H9 (cell line): ENCODE measurements around the gene ADAM19. TPM values are rescaled to one million over a fixed set of nuclear protein-coding genes. Genes with fewer than 3 reads are reported as not detected.

ENCODE experiments used
- DNase-seq: peaks from one replicate; pipeline ENCODE4 v3.0.0-alpha.2; 2017
- H2AFZ ChIP-seq: one replicate; pipeline ENCODE4 v1.6.1; 2013; ENCODE audit warnings: mild to moderate bottlenecking, low read length, control low read depth, moderate library complexity
- H2AK5ac ChIP-seq: 2 replicates; pipeline ENCODE4 v1.6.1; 2013; ENCODE audit warnings: low read length, control low read depth, mixed read lengths; ENCODE audit not compliant: insufficient read length
- H2BK120ac ChIP-seq: one replicate; pipeline ENCODE4 v1.6.1; 2013; ENCODE audit warnings: low read depth, mild to moderate bottlenecking, low read length, control low read depth, inconsistent platforms; ENCODE audit not compliant: poor library complexity, severe bottlenecking
- H2BK12ac ChIP-seq: 2 replicates; pipeline ENCODE4 v1.6.1; 2013; ENCODE audit warnings: low read length, control low read depth, mixed read lengths, low read depth; ENCODE audit not compliant: insufficient read length
- H2BK15ac ChIP-seq: 2 replicates; pipeline ENCODE4 v1.6.1; 2013; ENCODE audit warnings: low read depth, low read length, control low read depth
- H2BK20ac ChIP-seq: one replicate; pipeline ENCODE4 v1.6.1; 2013; ENCODE audit warnings: low read depth, mild to moderate bottlenecking, low read length, control low read depth, inconsistent platforms; ENCODE audit not compliant: poor library complexity, severe bottlenecking
- H2BK5ac ChIP-seq: 2 replicates; pipeline ENCODE4 v1.6.1; 2013; ENCODE audit warnings: low read length, control low read depth, mixed read lengths; ENCODE audit not compliant: insufficient read length
- H3K14ac ChIP-seq: 2 replicates; pipeline ENCODE4 v1.6.1; 2013; ENCODE audit warnings: low read length, control low read depth; ENCODE audit not compliant: insufficient read depth
- H3K18ac ChIP-seq: 2 replicates; pipeline ENCODE4 v1.6.1; 2013; ENCODE audit warnings: low read depth, mild to moderate bottlenecking, mixed read lengths, low read length, control low read depth; ENCODE audit not compliant: insufficient read length
- H3K23ac ChIP-seq: 2 replicates; pipeline ENCODE4 v1.6.1; 2013; ENCODE audit warnings: low read length, control low read depth, mixed read lengths, low read depth; ENCODE audit not compliant: insufficient read length
- H3K23me2 ChIP-seq: 2 replicates; pipeline ENCODE4 v1.6.1; 2013; ENCODE audit warnings: low read depth, mild to moderate bottlenecking, mixed read lengths, low read length, control low read depth; ENCODE audit not compliant: insufficient read length, poor library complexity, severe bottlenecking
- H3K27ac ChIP-seq: 2 replicates; pipeline ENCODE4 v1.5.1; 2013; ENCODE audit warnings: low read length, control low read depth, mixed read lengths, low read depth; ENCODE audit not compliant: insufficient read length
- H3K27me3 ChIP-seq: 2 replicates; pipeline ENCODE4 v1.6.1; 2013; ENCODE audit warnings: low read length, control low read depth, inconsistent platforms; ENCODE audit not compliant: insufficient read depth
- H3K4ac ChIP-seq: 2 replicates; pipeline ENCODE4 v1.6.1; 2013; ENCODE audit warnings: low read depth, mild to moderate bottlenecking, control low read depth, inconsistent platforms, low read length, moderate library complexity
- H3K4me1 ChIP-seq: 2 replicates; pipeline ENCODE4 v1.6.1; 2013; ENCODE audit warnings: low read length, control low read depth, inconsistent platforms; ENCODE audit not compliant: insufficient read depth
- H3K4me2 ChIP-seq: 2 replicates; pipeline ENCODE4 v1.6.1; 2013; ENCODE audit warnings: low read length, control low read depth, mixed read lengths; ENCODE audit not compliant: insufficient read length, insufficient read depth
- H3K56ac ChIP-seq: 2 replicates; pipeline ENCODE4 v1.6.1; 2013; ENCODE audit warnings: low read depth, mild to moderate bottlenecking, mixed read lengths, low read length, control low read depth; ENCODE audit not compliant: insufficient read length
- H3K79me1 ChIP-seq: 2 replicates; pipeline ENCODE4 v1.6.1; 2013; ENCODE audit warnings: low read depth, mild to moderate bottlenecking, moderate library complexity, low read length, control low read depth, inconsistent platforms; ENCODE audit not compliant: insufficient read depth, poor library complexity, severe bottlenecking
- H3K79me2 ChIP-seq: 2 replicates; pipeline ENCODE4 v1.6.1; 2013; ENCODE audit warnings: low read length, control low read depth, inconsistent platforms; ENCODE audit not compliant: insufficient read depth
- H3K9ac ChIP-seq: 2 replicates; pipeline ENCODE4 v1.6.1; 2013; ENCODE audit warnings: low read length, control low read depth, mixed read lengths; ENCODE audit not compliant: insufficient read length; ENCODE audit errors: extremely low read depth
- H3K9me3 ChIP-seq: one replicate; pipeline ENCODE4 v1.6.1; 2013; ENCODE audit warnings: low read depth, low read length, inconsistent platforms; ENCODE audit not compliant: control insufficient read depth
- H3T11ph ChIP-seq: one replicate; pipeline ENCODE4 v1.6.1; 2013; ENCODE audit warnings: mild to moderate bottlenecking, low read length, control low read depth, inconsistent platforms
- H4K20me1 ChIP-seq: one replicate; pipeline ENCODE4 v1.6.1; 2013; ENCODE audit not compliant: control insufficient read depth, insufficient read length, insufficient read depth
- H4K5ac ChIP-seq: 2 replicates; pipeline ENCODE4 v1.6.1; 2013; ENCODE audit warnings: low read depth, mild to moderate bottlenecking, mixed read lengths, low read length, control low read depth; ENCODE audit not compliant: insufficient read length
- H4K8ac ChIP-seq: replicated peaks from 2 replicates; pipeline ENCODE4 v1.6.1; 2013; ENCODE audit warnings: low read length, control low read depth, mixed read lengths, low read depth; ENCODE audit not compliant: insufficient read length
- H4K91ac ChIP-seq: 2 replicates; pipeline ENCODE4 v1.6.1; 2013; ENCODE audit warnings: low read depth, mild to moderate bottlenecking, moderate library complexity, mixed read lengths, low read length, control low read depth; ENCODE audit not compliant: insufficient read length
- H3K27ac Mint-ChIP-seq, 3 experiments: 2 replicates in 2 of 3; 3 replicates in 1 of 3; pipeline ENCODE4 v1.8.0; 2020 to 2021; ENCODE audit warnings: mixed read lengths in 3 of 3, mild to moderate bottlenecking in 1 of 3, moderate library complexity in 1 of 3
- H3K27me3 Mint-ChIP-seq: 2 replicates; pipeline ENCODE4 v1.8.0; 2021; ENCODE audit warnings: low read depth, mild to moderate bottlenecking, moderate library complexity, mixed read lengths
- H3K36me3 Mint-ChIP-seq, 3 experiments: 2 replicates in 2 of 3; 3 replicates in 1 of 3; pipeline ENCODE4 v1.8.0; 2020 to 2021; ENCODE audit warnings: low read depth in 3 of 3, mixed read lengths in 3 of 3; ENCODE audit not compliant: insufficient read depth in 1 of 3
- H3K4me1 Mint-ChIP-seq, 2 experiments: 2 replicates each; pipeline ENCODE4 v1.8.0; 2020; ENCODE audit warnings: mixed read lengths in 2 of 2
- H3K4me3 Mint-ChIP-seq, 2 experiments: 2 replicates in 1 of 2; 3 replicates in 1 of 2; pipeline ENCODE4 v1.8.0; 2020 to 2021; ENCODE audit warnings: mild to moderate bottlenecking in 2 of 2, mixed read lengths in 2 of 2, moderate library complexity in 1 of 2
- H3K9me3 Mint-ChIP-seq, 2 experiments: 2 replicates in 1 of 2; 3 replicates in 1 of 2; pipeline ENCODE4 v1.8.0; 2020; ENCODE audit warnings: mild to moderate bottlenecking in 2 of 2, mixed read lengths in 2 of 2, moderate library complexity in 1 of 2
- WGBS: extraction: QIAGEN DNeasy Blood & Tissue Kit; methylation state at CpG from one replicate; pipeline ENCODE4 v1.1.7; 2013; ENCODE audit warnings: missing lambda C conversion rate, low lambda C conversion rate, mixed read lengths; ENCODE audit not compliant: insufficient read length; ENCODE audit errors: extremely low coverage; 5-methylcytosine and 5-hydroxymethylcytosine counted together
- total RNA-seq: library from RNA; stranded (reverse); gene quantifications from 2 replicates; pipeline ENCODE4 v1.2.1, GENCODE V29; 2021
- TF ChIP-seq, protein P1 (sequence below): fragments of 200-600 bp; sonication (generic); conservative IDR thresholded peaks from 3 replicates; pipeline ENCODE4 v1.8.0; 2021; ENCODE audit warnings: antibody characterized with exemption, mild to moderate bottlenecking

ADAM19 gene
- total RNA-seq, 1 experiment from 2014 or later = 9.9 TPM

- H3K9me3 ChIP-seq = no peaks in the 10 kb centered on the region
- H3K27me3 ChIP-seq = no peaks in the 10 kb centered on the region
- no peak overlapping the region for H4K91ac ChIP-seq
- H3K4ac ChIP-seq = no peak overlapping the region
- no peak overlapping the region for H2BK20ac ChIP-seq
- no peaks in the 10 kb centered on the region for H3K79me2 ChIP-seq
- H3K79me1 ChIP-seq = no peaks in the 10 kb centered on the region
- no CpG with 5 or more reads among the region's 2 CpGs for WGBS
- no peaks in the 10 kb centered on the region for H3K23me2 ChIP-seq
- no peaks in the 10 kb centered on the region for H4K20me1 ChIP-seq
- no peaks in the 10 kb centered on the region for H3K27me3 Mint-ChIP-seq
- H3K9me3 Mint-ChIP-seq = peaks cover 3% of the 10 kb centered on the region in 2 experiments; a peak in 2 of 5 replicates
- H3K14ac ChIP-seq = no peak overlapping the region
- H2BK12ac ChIP-seq = no peak overlapping the region
- H3K4me1 ChIP-seq = no peaks in the 10 kb centered on the region
- H2BK120ac ChIP-seq = no peak overlapping the region
- H3K9ac ChIP-seq = no peak overlapping the region
- no peak overlapping the region for H3K18ac ChIP-seq
- no peak overlapping the region for H2AK5ac ChIP-seq
- H3K36me3 Mint-ChIP-seq = peaks cover 0 to 6% (median 0%) of the 10 kb centered on the region in 3 experiments; a peak in 2 of 7 replicates
- no peak overlapping the region for H4K8ac ChIP-seq
- no peak overlapping the region for H3K27ac ChIP-seq
- no peak overlapping the region for H3K56ac ChIP-seq
- H3K4me1 Mint-ChIP-seq = no peaks in the 10 kb centered on the region
- H4K5ac ChIP-seq = no peak overlapping the region
- H3K27ac Mint-ChIP-seq = no peak overlapping the region
- TF ChIP-seq, protein P1, sequence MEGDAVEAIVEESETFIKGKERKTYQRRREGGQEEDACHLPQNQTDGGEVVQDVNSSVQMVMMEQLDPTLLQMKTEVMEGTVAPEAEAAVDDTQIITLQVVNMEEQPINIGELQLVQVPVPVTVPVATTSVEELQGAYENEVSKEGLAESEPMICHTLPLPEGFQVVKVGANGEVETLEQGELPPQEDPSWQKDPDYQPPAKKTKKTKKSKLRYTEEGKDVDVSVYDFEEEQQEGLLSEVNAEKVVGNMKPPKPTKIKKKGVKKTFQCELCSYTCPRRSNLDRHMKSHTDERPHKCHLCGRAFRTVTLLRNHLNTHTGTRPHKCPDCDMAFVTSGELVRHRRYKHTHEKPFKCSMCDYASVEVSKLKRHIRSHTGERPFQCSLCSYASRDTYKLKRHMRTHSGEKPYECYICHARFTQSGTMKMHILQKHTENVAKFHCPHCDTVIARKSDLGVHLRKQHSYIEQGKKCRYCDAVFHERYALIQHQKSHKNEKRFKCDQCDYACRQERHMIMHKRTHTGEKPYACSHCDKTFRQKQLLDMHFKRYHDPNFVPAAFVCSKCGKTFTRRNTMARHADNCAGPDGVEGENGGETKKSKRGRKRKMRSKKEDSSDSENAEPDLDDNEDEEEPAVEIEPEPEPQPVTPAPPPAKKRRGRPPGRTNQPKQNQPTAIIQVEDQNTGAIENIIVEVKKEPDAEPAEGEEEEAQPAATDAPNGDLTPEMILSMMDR = no peak
- DNase-seq = no peak
- H2BK5ac ChIP-seq = no peak overlapping the region
- no peak overlapping the region for H3K23ac ChIP-seq
- H2AFZ ChIP-seq = no peak overlapping the region
- H3K4me2 ChIP-seq = no peak overlapping the region
- H2BK15ac ChIP-seq = no peak overlapping the region
- H3T11ph ChIP-seq = no peak overlapping the region
- H3K4me3 Mint-ChIP-seq = no peak overlapping the region
These were observed 19.3 kb upstream of the ADAM19 start for GRCh38 chr5:157594675-157595459.
